ENCODE results near the gene TEAD1.
"Not testable (repeated sequence)": the region's sequence is repeated elsewhere in the genome, so short reads cannot be mapped to it uniquely, and the experiment has no call there.

The TEAD1 gene

DNA sequence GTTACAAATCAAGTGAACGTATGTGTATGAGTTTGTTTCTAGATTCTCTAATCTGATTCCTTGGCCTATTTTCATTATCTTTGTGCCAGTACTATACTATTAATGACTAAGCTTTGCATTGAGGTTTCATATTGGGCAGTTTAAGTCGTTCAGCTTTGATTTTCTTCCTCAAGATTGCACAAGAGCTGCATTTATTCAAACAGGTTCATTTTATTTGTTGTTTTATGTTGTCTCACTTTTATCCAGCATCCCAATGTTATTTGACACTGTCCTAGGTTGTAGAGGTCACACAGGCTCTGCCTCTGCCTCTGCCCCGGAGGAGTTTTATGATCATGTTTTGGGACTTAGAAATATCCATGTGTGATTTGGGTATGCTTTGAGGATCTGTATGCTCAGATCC, 79.8 kb downstream of the TEAD1 start:
- TF ChIP-seq, protein P1, sequence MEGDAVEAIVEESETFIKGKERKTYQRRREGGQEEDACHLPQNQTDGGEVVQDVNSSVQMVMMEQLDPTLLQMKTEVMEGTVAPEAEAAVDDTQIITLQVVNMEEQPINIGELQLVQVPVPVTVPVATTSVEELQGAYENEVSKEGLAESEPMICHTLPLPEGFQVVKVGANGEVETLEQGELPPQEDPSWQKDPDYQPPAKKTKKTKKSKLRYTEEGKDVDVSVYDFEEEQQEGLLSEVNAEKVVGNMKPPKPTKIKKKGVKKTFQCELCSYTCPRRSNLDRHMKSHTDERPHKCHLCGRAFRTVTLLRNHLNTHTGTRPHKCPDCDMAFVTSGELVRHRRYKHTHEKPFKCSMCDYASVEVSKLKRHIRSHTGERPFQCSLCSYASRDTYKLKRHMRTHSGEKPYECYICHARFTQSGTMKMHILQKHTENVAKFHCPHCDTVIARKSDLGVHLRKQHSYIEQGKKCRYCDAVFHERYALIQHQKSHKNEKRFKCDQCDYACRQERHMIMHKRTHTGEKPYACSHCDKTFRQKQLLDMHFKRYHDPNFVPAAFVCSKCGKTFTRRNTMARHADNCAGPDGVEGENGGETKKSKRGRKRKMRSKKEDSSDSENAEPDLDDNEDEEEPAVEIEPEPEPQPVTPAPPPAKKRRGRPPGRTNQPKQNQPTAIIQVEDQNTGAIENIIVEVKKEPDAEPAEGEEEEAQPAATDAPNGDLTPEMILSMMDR (IDR thresholded peaks at IDR 0.05; ENCODE audit: control insufficient read depth, insufficient read depth, low read depth, low read length, missing control alignments), result no peak
- DNase-seq (ENCODE audit: low read depth), result no peak
- H3K4me3 ChIP-seq (ENCODE audit: control insufficient read depth, low read depth, low read length), result no peak overlapping the region

DNA sequence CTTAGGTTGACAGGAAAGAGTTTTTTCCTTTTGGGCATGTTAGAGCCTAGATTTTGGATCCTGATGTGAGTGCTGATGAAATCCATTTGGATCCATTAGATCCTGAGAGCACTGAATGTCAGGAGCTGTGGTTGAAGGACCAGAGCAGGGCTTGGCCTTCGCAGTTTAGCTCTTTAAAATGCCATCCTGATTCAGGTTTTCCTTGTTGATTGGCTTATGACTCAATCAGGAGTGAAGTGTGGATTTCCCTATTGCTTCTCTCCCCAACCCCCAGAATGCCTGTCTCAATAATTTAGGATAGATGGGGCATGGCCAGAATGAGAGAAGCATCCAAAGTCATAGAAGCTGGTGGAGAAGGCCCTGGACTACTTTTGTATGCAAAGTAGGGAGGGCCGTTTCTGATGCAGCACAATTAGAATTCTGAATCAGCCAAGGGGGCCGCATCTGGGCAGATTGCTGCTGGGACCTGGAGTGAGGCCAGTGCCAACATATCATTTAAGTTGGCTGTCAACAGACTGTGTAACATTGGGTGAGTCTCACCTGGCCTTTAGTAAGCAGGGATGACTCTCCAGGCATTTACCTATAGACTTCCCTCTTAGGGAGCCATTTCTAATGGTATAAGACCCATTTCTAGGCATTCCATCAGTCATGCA, 80.5 kb downstream of the TEAD1 start:
- DNase-seq (ENCODE audit: low read depth), result no peak
- H3K4me3 ChIP-seq (ENCODE audit: control insufficient read depth, low read depth, low read length), result no peak overlapping the region
- TF ChIP-seq, protein P1 (IDR thresholded peaks at IDR 0.05; ENCODE audit: control insufficient read depth, insufficient read depth, low read depth, low read length, missing control alignments), result no peak

DNA sequence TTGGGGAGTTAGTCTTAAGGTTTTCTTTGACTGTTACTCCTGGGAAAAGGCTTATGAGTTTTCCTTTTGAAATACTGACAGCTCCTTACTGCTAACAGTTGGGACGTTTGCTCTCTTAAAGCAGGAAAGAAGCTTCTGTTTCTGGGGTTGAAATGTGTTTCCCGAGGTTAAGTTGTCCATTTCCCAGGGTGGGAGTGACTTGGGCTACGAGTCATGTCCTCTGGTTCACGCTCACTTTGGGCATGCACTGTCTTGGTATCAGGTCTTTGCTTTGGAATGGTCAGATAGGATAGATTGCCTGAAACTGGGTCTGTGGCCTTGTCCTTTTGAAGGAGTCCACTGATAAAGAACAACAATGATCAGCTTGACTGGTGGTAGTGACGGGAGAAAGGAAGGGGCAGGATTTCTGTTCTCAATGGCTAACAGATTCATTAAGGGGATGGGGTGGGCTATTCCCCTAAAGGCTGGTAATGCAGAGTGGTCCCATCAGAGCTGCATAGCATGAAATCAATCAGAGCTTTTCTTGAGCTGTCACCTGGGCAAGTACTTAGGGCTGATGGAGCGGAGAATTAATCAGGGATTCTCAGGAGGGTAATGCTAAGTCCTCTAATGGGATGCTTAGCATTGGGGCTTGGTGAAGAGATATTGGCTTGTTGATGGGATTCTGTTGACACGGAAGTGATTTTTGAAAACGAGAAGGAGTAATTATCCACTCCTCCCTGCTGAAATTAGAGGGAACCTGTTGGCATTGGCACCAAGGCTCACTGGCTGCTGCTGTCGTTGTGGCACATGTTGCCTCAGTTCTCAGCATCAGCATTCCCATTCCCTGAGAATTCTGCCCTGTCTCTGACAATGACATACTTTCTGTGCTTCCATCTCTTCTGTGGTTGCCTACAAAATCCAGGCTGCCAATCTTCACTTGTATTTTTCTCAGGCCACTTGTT, 81.6 kb downstream of the TEAD1 start:
- DNase-seq (ENCODE audit: low read depth), result no peak
- H3K4me3 ChIP-seq (ENCODE audit: control insufficient read depth, low read depth, low read length), result no peak overlapping the region
- TF ChIP-seq, protein P1 (IDR thresholded peaks at IDR 0.05; ENCODE audit: control insufficient read depth, insufficient read depth, low read depth, low read length, missing control alignments), result no peak

DNA sequence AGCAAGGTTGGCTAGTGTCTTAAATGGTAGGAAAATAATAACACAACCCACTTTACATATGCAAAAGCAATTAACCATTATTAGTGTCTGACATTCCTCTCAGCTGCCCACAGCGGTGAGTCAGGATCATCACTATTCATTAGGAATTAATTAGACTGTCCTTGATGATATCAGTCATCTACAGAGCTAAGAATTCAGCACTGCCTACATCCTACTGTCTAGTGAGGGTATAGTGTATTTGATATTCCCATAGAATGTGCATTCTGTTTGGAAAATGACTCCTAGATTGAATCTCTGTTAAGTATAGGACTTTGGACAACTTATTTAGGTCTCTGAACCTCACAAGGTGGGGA, 82.2 kb downstream of the TEAD1 start:
- TF ChIP-seq, protein P1 (IDR thresholded peaks at IDR 0.05; ENCODE audit: control insufficient read depth, insufficient read depth, low read depth, low read length, missing control alignments), result no peak
- DNase-seq (ENCODE audit: low read depth), result no peak
- H3K4me3 ChIP-seq (ENCODE audit: control insufficient read depth, low read depth, low read length), result no peak overlapping the region

DNA sequence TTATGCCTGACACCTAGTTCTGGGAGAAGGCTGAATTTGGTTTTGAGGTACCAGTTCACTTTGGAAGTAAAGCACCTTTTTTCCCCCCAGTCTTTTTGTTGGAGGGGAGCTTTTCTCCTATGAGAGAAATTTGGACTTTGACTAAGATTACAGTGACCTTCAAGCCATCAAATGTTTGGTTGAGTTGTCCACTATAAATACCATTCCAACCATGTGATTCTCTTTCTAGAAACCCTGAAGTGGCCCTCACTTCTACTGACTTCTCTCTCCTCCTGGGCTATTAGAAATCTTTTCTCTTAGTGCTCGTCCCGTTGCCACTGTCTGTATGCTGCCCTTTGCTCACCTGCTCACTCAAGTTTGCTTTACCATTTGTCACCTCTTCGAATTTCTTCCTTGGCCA, 82.6 kb downstream of the TEAD1 start:
- DNase-seq (ENCODE audit: low read depth), result no peak
- H3K4me3 ChIP-seq (ENCODE audit: control insufficient read depth, low read depth, low read length), result no peak overlapping the region
- TF ChIP-seq, protein P1 (IDR thresholded peaks at IDR 0.05; ENCODE audit: control insufficient read depth, insufficient read depth, low read depth, low read length, missing control alignments), result no peak

DNA sequence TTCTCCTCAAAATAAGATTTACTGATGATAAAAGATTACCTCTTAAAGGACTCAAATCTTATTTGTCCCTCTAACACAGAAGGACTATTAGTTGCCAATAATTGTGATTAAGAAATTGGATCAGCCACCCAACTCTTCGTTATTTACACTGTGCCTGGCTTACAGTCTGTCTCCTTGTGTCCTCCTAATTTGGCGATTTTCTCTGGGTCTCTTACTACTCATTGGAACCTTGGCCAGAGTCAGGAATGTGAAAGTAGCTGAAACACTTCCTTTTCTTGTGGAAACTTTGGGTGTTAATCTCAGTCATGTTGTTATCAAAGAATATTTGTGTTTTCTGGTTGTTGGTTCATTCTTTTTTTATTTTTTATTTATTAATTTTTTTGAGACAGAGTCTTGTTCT, 83.2 kb downstream of the TEAD1 start:
- TF ChIP-seq, protein P1 (IDR thresholded peaks at IDR 0.05; ENCODE audit: control insufficient read depth, insufficient read depth, low read depth, low read length, missing control alignments), result no peak
- no peak for DNase-seq (ENCODE audit: low read depth)
- no peak overlapping the region for H3K4me3 ChIP-seq (ENCODE audit: control insufficient read depth, low read depth, low read length)

DNA sequence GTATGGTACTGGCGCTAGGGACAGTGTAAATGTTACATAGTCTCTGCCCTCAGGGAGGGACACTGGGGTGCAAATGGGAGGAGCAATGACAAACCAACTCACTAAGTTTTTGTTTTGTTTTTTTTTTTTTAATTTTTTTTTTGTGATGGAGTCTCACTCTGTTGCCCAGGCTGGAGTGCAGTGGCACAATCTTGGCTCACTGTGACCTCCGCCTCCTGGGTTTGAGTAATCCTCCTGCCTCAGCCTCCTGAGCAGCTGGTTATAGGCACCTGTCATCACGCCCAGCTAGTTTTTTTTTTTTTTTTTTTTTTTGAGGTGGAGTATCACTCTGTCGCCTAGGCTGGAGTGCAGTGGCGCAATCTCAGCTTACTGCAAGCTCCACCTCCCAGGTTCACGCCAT, 83.9 kb downstream of the TEAD1 start:
- H3K4me3 ChIP-seq (ENCODE audit: control insufficient read depth, low read depth, low read length); DNase-seq (ENCODE audit: low read depth): not testable (repeated sequence)
